Measurements from ENCODE around the gene MCM3AP. TPM values are rescaled to one million over a fixed set of nuclear protein-coding genes. Genes with fewer than 3 reads are reported as not detected.
A peak's percentile ranks its signal among the peaks of the same experiment; 100 is the strongest.

The MCM3AP gene
- total and polyA plus RNA-seq, 4 donors: 15.5 to 58.1 (median 33.5) TPM

DNA sequence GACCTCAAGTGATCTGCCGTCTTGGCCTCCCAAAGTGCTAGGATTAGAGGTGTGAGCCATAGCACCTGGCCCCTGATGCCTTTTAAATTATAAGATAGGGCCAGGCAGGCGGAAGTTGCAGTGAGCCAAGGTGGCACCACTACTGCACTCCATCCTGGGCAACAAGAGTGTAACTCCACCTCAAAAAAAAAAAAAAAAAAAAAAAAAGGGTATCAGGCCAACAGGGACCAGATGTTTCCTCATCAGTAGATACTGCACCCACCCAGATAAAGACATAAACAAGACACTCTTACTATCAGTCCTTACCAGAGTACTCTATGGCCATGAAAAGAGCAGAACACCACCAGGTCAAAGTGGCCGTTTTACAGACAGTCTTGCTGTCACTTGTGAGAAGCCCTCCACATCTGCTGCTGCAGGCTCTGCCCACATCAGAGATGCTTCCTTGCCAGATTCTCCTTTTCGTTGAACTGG is 35.0 kb upstream of the MCM3AP start:
- H3K4me1 ChIP-seq (ENCODE audit: control insufficient read depth in 4 of 4, insufficient read depth in 4 of 4, low read length in 3 of 4): peaks cover 3 to 23% (median 19%) of the 10 kb centered on the region in 4 donors
- no peak overlapping the region for H3K27ac ChIP-seq (ENCODE audit: low read depth in 1 of 2, low read length in 2 of 2)
- H3K4me3 ChIP-seq (ENCODE audit: low read depth in 1 of 3, low read length in 3 of 3): no peak overlapping the region
- no peak overlapping the region for H3K9ac ChIP-seq (ENCODE audit: low read depth in 1 of 2, low read length in 2 of 2)
- TF ChIP-seq HNF4G (IDR thresholded peaks at IDR 0.05) (no peak), YY1 (IDR thresholded peaks at IDR 0.05) (no peak), SP1 (IDR thresholded peaks at IDR 0.05) (no peak), TAF1 (conservative IDR thresholded peaks at IDR 0.05) (no peak), RXRA (IDR thresholded peaks at IDR 0.05) (no peak), FOXA1 (IDR thresholded peaks at IDR 0.05) (no peak), EGR1 (IDR thresholded peaks at IDR 0.05; ENCODE audit: low read depth in 2 of 2) (no peak), HNF4A (conservative IDR thresholded peaks at IDR 0.05) (no peak), JUND (IDR thresholded peaks at IDR 0.05) (no peak), NR2F2 (IDR thresholded peaks at IDR 0.05) (no peak)
- TF ChIP-seq, protein P1, sequence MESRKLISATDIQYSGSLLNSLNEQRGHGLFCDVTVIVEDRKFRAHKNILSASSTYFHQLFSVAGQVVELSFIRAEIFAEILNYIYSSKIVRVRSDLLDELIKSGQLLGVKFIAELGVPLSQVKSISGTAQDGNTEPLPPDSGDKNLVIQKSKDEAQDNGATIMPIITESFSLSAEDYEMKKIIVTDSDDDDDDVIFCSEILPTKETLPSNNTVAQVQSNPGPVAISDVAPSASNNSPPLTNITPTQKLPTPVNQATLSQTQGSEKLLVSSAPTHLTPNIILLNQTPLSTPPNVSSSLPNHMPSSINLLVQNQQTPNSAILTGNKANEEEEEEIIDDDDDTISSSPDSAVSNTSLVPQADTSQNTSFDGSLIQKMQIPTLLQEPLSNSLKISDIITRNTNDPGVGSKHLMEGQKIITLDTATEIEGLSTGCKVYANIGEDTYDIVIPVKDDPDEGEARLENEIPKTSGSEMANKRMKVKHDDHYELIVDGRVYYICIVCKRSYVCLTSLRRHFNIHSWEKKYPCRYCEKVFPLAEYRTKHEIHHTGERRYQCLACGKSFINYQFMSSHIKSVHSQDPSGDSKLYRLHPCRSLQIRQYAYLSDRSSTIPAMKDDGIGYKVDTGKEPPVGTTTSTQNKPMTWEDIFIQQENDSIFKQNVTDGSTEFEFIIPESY (IDR thresholded peaks at IDR 0.05): no peak
- TF ChIP-seq, protein P2, sequence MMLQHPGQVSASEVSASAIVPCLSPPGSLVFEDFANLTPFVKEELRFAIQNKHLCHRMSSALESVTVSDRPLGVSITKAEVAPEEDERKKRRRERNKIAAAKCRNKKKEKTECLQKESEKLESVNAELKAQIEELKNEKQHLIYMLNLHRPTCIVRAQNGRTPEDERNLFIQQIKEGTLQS (IDR thresholded peaks at IDR 0.05): no peak
- TF ChIP-seq, protein P3, sequence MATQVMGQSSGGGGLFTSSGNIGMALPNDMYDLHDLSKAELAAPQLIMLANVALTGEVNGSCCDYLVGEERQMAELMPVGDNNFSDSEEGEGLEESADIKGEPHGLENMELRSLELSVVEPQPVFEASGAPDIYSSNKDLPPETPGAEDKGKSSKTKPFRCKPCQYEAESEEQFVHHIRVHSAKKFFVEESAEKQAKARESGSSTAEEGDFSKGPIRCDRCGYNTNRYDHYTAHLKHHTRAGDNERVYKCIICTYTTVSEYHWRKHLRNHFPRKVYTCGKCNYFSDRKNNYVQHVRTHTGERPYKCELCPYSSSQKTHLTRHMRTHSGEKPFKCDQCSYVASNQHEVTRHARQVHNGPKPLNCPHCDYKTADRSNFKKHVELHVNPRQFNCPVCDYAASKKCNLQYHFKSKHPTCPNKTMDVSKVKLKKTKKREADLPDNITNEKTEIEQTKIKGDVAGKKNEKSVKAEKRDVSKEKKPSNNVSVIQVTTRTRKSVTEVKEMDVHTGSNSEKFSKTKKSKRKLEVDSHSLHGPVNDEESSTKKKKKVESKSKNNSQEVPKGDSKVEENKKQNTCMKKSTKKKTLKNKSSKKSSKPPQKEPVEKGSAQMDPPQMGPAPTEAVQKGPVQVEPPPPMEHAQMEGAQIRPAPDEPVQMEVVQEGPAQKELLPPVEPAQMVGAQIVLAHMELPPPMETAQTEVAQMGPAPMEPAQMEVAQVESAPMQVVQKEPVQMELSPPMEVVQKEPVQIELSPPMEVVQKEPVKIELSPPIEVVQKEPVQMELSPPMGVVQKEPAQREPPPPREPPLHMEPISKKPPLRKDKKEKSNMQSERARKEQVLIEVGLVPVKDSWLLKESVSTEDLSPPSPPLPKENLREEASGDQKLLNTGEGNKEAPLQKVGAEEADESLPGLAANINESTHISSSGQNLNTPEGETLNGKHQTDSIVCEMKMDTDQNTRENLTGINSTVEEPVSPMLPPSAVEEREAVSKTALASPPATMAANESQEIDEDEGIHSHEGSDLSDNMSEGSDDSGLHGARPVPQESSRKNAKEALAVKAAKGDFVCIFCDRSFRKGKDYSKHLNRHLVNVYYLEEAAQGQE (IDR thresholded peaks at IDR 0.05): no peak
- TF ChIP-seq, protein P4, sequence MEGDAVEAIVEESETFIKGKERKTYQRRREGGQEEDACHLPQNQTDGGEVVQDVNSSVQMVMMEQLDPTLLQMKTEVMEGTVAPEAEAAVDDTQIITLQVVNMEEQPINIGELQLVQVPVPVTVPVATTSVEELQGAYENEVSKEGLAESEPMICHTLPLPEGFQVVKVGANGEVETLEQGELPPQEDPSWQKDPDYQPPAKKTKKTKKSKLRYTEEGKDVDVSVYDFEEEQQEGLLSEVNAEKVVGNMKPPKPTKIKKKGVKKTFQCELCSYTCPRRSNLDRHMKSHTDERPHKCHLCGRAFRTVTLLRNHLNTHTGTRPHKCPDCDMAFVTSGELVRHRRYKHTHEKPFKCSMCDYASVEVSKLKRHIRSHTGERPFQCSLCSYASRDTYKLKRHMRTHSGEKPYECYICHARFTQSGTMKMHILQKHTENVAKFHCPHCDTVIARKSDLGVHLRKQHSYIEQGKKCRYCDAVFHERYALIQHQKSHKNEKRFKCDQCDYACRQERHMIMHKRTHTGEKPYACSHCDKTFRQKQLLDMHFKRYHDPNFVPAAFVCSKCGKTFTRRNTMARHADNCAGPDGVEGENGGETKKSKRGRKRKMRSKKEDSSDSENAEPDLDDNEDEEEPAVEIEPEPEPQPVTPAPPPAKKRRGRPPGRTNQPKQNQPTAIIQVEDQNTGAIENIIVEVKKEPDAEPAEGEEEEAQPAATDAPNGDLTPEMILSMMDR (IDR thresholded peaks at IDR 0.05; ENCODE audit: low read depth, low read length, missing input control): no peak
- TF ChIP-seq, protein P5, sequence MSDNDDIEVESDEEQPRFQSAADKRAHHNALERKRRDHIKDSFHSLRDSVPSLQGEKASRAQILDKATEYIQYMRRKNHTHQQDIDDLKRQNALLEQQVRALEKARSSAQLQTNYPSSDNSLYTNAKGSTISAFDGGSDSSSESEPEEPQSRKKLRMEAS (IDR thresholded peaks at IDR 0.05): no peak
- no peaks in the 10 kb centered on the region for H3K9me3 ChIP-seq (ENCODE audit: control insufficient read depth in 4 of 4, low read length in 3 of 4)
- H3K27me3 ChIP-seq (ENCODE audit: control insufficient read depth in 4 of 4, insufficient read depth in 4 of 4, low read length in 3 of 4): no peaks in the 10 kb centered on the region
- peak; percentile 74 for DNase-seq (ENCODE audit: low spot score)
- H3K36me3 ChIP-seq (ENCODE audit: control insufficient read depth in 4 of 4, insufficient read depth in 3 of 4, low read depth in 1 of 4, low read length in 3 of 4): no peaks in the 10 kb centered on the region
- 71% methylated on average over 4 of the region's 4 CpGs for WGBS

DNA sequence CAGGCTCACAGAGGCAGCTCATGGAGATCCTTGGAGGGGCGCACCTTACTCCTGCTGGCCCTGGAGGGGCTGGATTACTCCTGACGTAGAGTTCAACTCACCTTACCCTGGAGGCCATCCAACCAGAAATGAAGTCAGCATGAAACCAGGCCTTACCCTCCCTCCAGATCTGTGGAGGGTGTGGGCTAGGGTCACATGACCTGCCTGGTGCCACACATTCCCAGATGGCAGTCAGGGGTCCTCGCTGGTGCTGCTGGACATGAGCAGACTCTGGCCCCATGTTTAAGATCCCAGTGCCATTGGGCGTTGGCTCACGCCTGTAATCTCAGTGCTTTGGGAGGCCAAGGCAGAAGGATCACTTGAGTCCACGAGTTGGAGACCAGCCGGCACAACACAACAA is 33.8 kb upstream of the MCM3AP start:
- no peak overlapping the region for H3K4me3 ChIP-seq (ENCODE audit: low read depth in 1 of 3, low read length in 3 of 3)
- no peaks in the 10 kb centered on the region for H3K27me3 ChIP-seq (ENCODE audit: control insufficient read depth in 4 of 4, insufficient read depth in 4 of 4, low read length in 3 of 4)
- no peak overlapping the region for H3K9ac ChIP-seq (ENCODE audit: low read depth in 1 of 2, low read length in 2 of 2)
- DNase-seq (ENCODE audit: low spot score): peak; percentile 55
- H3K4me1 ChIP-seq (ENCODE audit: control insufficient read depth in 4 of 4, insufficient read depth in 4 of 4, low read length in 3 of 4): peaks cover 3 to 15% (median 14%) of the 10 kb centered on the region in 4 donors
- WGBS: 97% methylated on average over 7 of the region's 7 CpGs
- no peaks in the 10 kb centered on the region for H3K9me3 ChIP-seq (ENCODE audit: control insufficient read depth in 4 of 4, low read length in 3 of 4)
- no peaks in the 10 kb centered on the region for H3K36me3 ChIP-seq (ENCODE audit: control insufficient read depth in 4 of 4, insufficient read depth in 3 of 4, low read depth in 1 of 4, low read length in 3 of 4)
- H3K27ac ChIP-seq (ENCODE audit: low read depth in 1 of 2, low read length in 2 of 2): no peak overlapping the region
- no peak for TF ChIP-seq YY1 (IDR thresholded peaks at IDR 0.05)
- TF ChIP-seq, protein P1 (IDR thresholded peaks at IDR 0.05): no peak
- TF ChIP-seq, protein P4 (IDR thresholded peaks at IDR 0.05; ENCODE audit: low read depth, low read length, missing input control): no peak
- TF ChIP-seq RXRA (IDR thresholded peaks at IDR 0.05): no peak
- TF ChIP-seq FOXA2 (IDR thresholded peaks at IDR 0.05): no peak
- no peak for TF ChIP-seq RAD21 (IDR thresholded peaks at IDR 0.05)
- TF ChIP-seq, protein P2 (IDR thresholded peaks at IDR 0.05): no peak
- no peak for TF ChIP-seq FOXA1 (IDR thresholded peaks at IDR 0.05)
- no peak for TF ChIP-seq NR2F2 (IDR thresholded peaks at IDR 0.05)
- no peak for TF ChIP-seq GABPA (IDR thresholded peaks at IDR 0.05 in 1 of 2, conservative IDR thresholded peaks at IDR 0.05 in 1 of 2)
- TF ChIP-seq JUND (IDR thresholded peaks at IDR 0.05): no peak
- no peak for TF ChIP-seq HNF4G (IDR thresholded peaks at IDR 0.05)
- TF ChIP-seq EGR1 (IDR thresholded peaks at IDR 0.05; ENCODE audit: low read depth in 2 of 2): no peak
- no peak for TF ChIP-seq HNF4A (conservative IDR thresholded peaks at IDR 0.05)
- no peak for TF ChIP-seq SP1 (IDR thresholded peaks at IDR 0.05)

Measured in liver (tissue), 9 donors.